Measurements from ENCODE around the gene PSPH. TPM values are rescaled to one million over a fixed set of nuclear protein-coding genes. Genes with fewer than 3 reads are reported as not detected.

Gene PSPH
- total RNA-seq, 1 experiment from 2014 or later: 49.3 TPM

DNA sequence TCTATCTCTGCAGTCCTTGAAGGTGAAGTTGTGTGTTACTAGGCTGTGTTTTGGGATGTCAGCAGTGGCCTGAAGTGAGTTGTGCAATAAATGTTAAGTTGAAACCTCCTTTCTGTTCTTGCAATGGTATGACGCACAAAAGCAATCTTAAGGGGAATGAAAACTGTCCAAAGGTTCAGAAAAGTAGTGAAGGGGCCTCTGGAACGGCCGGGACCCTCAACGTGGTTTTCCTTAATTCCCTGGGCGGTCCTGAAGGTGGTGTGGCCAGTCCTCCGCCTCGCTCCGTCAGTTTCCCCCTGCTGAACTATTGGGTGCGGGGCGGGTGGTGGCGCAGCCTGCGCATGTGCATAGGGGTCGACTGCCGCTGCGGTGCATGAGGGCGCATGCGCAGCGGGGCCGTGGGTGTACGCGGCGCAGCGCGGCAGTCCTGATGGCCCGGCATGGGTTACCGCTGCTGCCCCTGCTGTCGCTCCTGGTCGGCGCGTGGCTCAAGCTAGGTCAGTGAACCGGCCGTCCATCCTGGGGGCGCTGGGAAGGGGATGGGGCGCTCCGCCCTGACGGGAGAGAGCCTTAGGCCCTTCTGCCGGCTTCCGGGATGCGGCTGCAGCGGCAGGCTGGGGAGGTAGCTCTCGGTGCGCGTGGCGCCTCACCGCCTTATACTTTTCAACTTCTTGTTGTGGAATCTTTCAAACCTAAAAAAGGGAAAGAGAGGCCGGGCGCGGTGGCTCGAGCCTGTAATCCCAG is 12.8 kb upstream of the PSPH start, which contains the start of gene SUMF2 (continued):
- peak; percentile 94; the same call in 1 of the 2 replicates for TF ChIP-seq ZBTB43 (CRISPR knock-in tag; IDR thresholded peaks at IDR 0.05)
- no peak for TF ChIP-seq SOX15 (CRISPR knock-in tag; IDR thresholded peaks at IDR 0.05)
- TF ChIP-seq ZNF396 (CRISPR knock-in tag; IDR thresholded peaks at IDR 0.05; ENCODE audit: borderline replicate concordance): no peak

DNA sequence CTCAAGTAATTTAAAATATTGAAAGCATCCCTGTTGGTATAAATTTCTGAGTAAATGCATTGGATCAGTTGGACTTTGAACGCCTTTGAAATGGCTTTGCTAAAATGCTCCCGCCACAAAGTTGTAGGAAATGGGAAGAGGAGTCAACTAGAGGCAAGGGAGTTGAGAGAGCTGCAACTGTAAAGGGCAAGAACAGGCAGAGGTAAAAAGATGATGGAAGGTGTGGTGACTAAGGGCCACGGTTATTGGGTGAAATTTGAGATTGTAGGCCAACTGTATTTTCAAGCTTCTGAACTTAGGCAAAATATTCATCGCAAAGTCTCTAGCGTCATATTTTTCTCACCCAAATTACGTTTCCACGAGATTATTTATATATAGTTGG is 12.2 kb upstream of the PSPH start:
- DNase-seq (ENCODE audit: low spot score) (no peak), ATAC-seq (peak; percentile 2; the same call in 1 of the 2 replicates)
- peaks cover 16% of the 10 kb centered on the region for H3K4me1 Mint-ChIP-seq
- H3K9me3 Mint-ChIP-seq: no peaks in the 10 kb centered on the region
- CTCF ChIA-PET: interaction anchor here (0.5 to 2.3 kb wide), 4 partner anchors 11 to 18 kb away, joined by 3 to 13 read pairs (median 6); partner anchors contain the start of genes CCT6A and PSPH
- H3K4me3 Mint-ChIP-seq: peak overlapping the region; percentile 90
- no peaks in the 10 kb centered on the region for H3K27me3 Mint-ChIP-seq (ENCODE audit: low read depth)
- peaks cover 55% of the 10 kb centered on the region for H3K36me3 Mint-ChIP-seq
- H3K27ac Mint-ChIP-seq: peak overlapping the region; percentile 83
- POLR2A ChIA-PET: interaction anchor here (1.7 to 2.9 kb wide), 2 partner anchors 12 to 30 kb away, joined by 11 to 41 read pairs; partner anchors contain the start of genes CCT6A and PSPH
- peak; percentile 23; the same call in 1 of the 2 replicates for TF ChIP-seq NFATC4 (CRISPR knock-in tag; IDR thresholded peaks at IDR 0.05)
- TF ChIP-seq E2F4 (CRISPR knock-in tag; IDR thresholded peaks at IDR 0.05; ENCODE audit: borderline replicate concordance, low read depth): no peak
- no peak for TF ChIP-seq ZNF396 (CRISPR knock-in tag; IDR thresholded peaks at IDR 0.05; ENCODE audit: borderline replicate concordance)
- TF ChIP-seq ZNF232 (CRISPR knock-in tag; IDR thresholded peaks at IDR 0.05): no peak
- TF ChIP-seq, protein P1, sequence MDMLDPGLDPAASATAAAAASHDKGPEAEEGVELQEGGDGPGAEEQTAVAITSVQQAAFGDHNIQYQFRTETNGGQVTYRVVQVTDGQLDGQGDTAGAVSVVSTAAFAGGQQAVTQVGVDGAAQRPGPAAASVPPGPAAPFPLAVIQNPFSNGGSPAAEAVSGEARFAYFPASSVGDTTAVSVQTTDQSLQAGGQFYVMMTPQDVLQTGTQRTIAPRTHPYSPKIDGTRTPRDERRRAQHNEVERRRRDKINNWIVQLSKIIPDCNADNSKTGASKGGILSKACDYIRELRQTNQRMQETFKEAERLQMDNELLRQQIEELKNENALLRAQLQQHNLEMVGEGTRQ (CRISPR knock-in tag; IDR thresholded peaks at IDR 0.05): no peak

- Mint-ChIP-seq H3K36me3 (peaks cover 62% of the 10 kb centered on the region), H3K27ac (peak overlapping the region; percentile 70; the same call in 1 of the 2 replicates), H3K4me1 (peaks cover 16% of the 10 kb centered on the region), H3K9me3 (no peaks in the 10 kb centered on the region), H3K27me3 (ENCODE audit: low read depth) (no peaks in the 10 kb centered on the region), H3K4me3 (no peak overlapping the region)
- POLR2A ChIA-PET: no interaction called here
- DNase-seq (ENCODE audit: low spot score) (no peak), ATAC-seq (no peak)
- TF ChIP-seq, protein P2, sequence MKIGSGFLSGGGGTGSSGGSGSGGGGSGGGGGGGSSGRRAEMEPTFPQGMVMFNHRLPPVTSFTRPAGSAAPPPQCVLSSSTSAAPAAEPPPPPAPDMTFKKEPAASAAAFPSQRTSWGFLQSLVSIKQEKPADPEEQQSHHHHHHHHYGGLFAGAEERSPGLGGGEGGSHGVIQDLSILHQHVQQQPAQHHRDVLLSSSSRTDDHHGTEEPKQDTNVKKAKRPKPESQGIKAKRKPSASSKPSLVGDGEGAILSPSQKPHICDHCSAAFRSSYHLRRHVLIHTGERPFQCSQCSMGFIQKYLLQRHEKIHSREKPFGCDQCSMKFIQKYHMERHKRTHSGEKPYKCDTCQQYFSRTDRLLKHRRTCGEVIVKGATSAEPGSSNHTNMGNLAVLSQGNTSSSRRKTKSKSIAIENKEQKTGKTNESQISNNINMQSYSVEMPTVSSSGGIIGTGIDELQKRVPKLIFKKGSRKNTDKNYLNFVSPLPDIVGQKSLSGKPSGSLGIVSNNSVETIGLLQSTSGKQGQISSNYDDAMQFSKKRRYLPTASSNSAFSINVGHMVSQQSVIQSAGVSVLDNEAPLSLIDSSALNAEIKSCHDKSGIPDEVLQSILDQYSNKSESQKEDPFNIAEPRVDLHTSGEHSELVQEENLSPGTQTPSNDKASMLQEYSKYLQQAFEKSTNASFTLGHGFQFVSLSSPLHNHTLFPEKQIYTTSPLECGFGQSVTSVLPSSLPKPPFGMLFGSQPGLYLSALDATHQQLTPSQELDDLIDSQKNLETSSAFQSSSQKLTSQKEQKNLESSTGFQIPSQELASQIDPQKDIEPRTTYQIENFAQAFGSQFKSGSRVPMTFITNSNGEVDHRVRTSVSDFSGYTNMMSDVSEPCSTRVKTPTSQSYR (CRISPR knock-in tag; IDR thresholded peaks at IDR 0.05): no peak
- TF ChIP-seq GABPB1 (CRISPR knock-in tag; IDR thresholded peaks at IDR 0.05) (no peak), FOXK1 (CRISPR knock-in tag; IDR thresholded peaks at IDR 0.05) (no peak), ZNF138 (CRISPR knock-in tag; conservative IDR thresholded peaks at IDR 0.05) (no peak)
- CTCF ChIA-PET: interaction anchor here (1.0 kb wide), 1 partner anchor 12 kb away, joined by 4 read pairs; no protein-coding TSS in a partner anchor
Measured at GRCh38 chr7:56062382-56062781, 11.1 kb upstream of the PSPH start.

DNA sequence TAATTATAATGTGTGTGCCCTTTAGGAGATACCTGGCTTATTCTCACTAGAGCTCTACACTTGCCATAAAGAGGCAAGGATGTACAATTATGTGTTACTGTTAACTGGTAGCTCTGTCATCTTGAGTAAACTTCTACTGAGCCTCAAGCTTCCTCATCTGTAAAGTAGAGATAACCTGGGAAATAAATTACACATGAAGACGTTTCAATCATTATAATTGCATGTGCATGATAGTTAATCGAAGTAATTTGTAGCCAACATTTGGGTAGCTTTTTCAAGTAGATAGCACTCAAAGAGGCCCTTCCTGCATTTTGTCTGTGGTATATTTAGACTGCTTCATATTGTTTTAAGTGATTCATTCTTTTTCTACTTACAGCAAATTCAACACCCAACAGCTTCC is 2.7 kb upstream of the PSPH start:
- DNase-seq (ENCODE audit: low spot score) (no peak), ATAC-seq (no peak)
- TF ChIP-seq NFATC4 (CRISPR knock-in tag; IDR thresholded peaks at IDR 0.05) (no peak), TP53 (CRISPR knock-in tag; IDR thresholded peaks at IDR 0.05) (no peak)
- no peaks in the 10 kb centered on the region for H3K27me3 Mint-ChIP-seq (ENCODE audit: low read depth)
- ChIA-PET POLR2A (interaction anchor here (1.2 kb wide), 1 partner anchor 20 kb away, joined by 4 read pairs; no protein-coding TSS in a partner anchor), CTCF (interaction anchor here (0.6 kb wide), 1 partner anchor 10 kb away, joined by 3 read pairs; no protein-coding TSS in a partner anchor)
- H3K4me1 Mint-ChIP-seq: peaks cover 17% of the 10 kb centered on the region
- peaks cover 63% of the 10 kb centered on the region for H3K36me3 Mint-ChIP-seq
- no peaks in the 10 kb centered on the region for H3K9me3 Mint-ChIP-seq
- peak overlapping the region; percentile 27; the same call in 1 of the 2 replicates for H3K4me3 Mint-ChIP-seq
- peak overlapping the region; percentile 80; the same call in 1 of the 2 replicates for H3K27ac Mint-ChIP-seq
